ENCODE measurements around the gene MYCL.
A peak's percentile ranks its signal among the peaks of the same experiment; 100 is the strongest.

MYCL gene

GRCh38 chr1:39936724-39937491 is 35.2 kb upstream of the MYCL start:
- DNase-seq (ENCODE audit: insufficient read length, low spot score) = no peak
- TF ChIP-seq TAF1 (IDR thresholded peaks at IDR 0.05; ENCODE audit: low read depth, low read length) (no peak), PAX5 (IDR thresholded peaks at IDR 0.05; ENCODE audit: insufficient read depth, low read length, severe bottlenecking) (no peak), POLR2AphosphoS5 (IDR thresholded peaks at IDR 0.05; ENCODE audit: low read depth, low read length) (no peak), SPI1 (IDR thresholded peaks at IDR 0.05; ENCODE audit: low read depth, low read length) (no peak), POLR2A (IDR thresholded peaks at IDR 0.05; ENCODE audit: low read depth, low read length) (no peak), POU2F2 (IDR thresholded peaks at IDR 0.05; ENCODE audit: low read depth, low read length) (no peak)
- FAIRE-seq = peak; percentile 26

GRCh38 chr1:39933956-39934941 is 32.5 kb upstream of the MYCL start:
- TF ChIP-seq POU2F2 (IDR thresholded peaks at IDR 0.05; ENCODE audit: low read depth, low read length) (no peak), PAX5 (IDR thresholded peaks at IDR 0.05; ENCODE audit: insufficient read depth, low read length, severe bottlenecking) (no peak), SPI1 (IDR thresholded peaks at IDR 0.05; ENCODE audit: low read depth, low read length) (no peak), TAF1 (IDR thresholded peaks at IDR 0.05; ENCODE audit: low read depth, low read length) (no peak), POLR2AphosphoS5 (IDR thresholded peaks at IDR 0.05; ENCODE audit: low read depth, low read length) (no peak), POLR2A (IDR thresholded peaks at IDR 0.05; ENCODE audit: low read depth, low read length) (no peak)
- DNase-seq (ENCODE audit: insufficient read length, low spot score) (no peak), FAIRE-seq (no peak)

- FAIRE-seq (no peak), DNase-seq (ENCODE audit: insufficient read length, low spot score) (no peak)
- TF ChIP-seq PAX5 (IDR thresholded peaks at IDR 0.05; ENCODE audit: insufficient read depth, low read length, severe bottlenecking) = no peak
- no peak for TF ChIP-seq SPI1 (IDR thresholded peaks at IDR 0.05; ENCODE audit: low read depth, low read length)
- TF ChIP-seq POU2F2 (IDR thresholded peaks at IDR 0.05; ENCODE audit: low read depth, low read length) = no peak
- no peak for TF ChIP-seq TAF1 (IDR thresholded peaks at IDR 0.05; ENCODE audit: low read depth, low read length)
- no peak for TF ChIP-seq POLR2AphosphoS5 (IDR thresholded peaks at IDR 0.05; ENCODE audit: low read depth, low read length)
- TF ChIP-seq POLR2A (IDR thresholded peaks at IDR 0.05; ENCODE audit: low read depth, low read length) = no peak
Observed at GRCh38 chr1:39928809-39929587, 27.3 kb upstream of the MYCL start.

GRCh38 chr1:39927538-39927937 is 25.8 kb upstream of the MYCL start:
- FAIRE-seq (no peak), DNase-seq (ENCODE audit: insufficient read length, low spot score) (no peak)
- TF ChIP-seq PAX5 (IDR thresholded peaks at IDR 0.05; ENCODE audit: insufficient read depth, low read length, severe bottlenecking) (no peak), POLR2AphosphoS5 (IDR thresholded peaks at IDR 0.05; ENCODE audit: low read depth, low read length) (no peak), POU2F2 (IDR thresholded peaks at IDR 0.05; ENCODE audit: low read depth, low read length) (no peak), POLR2A (IDR thresholded peaks at IDR 0.05; ENCODE audit: low read depth, low read length) (no peak), SPI1 (IDR thresholded peaks at IDR 0.05; ENCODE audit: low read depth, low read length) (no peak), TAF1 (IDR thresholded peaks at IDR 0.05; ENCODE audit: low read depth, low read length) (no peak)

- TF ChIP-seq POU2F2 (IDR thresholded peaks at IDR 0.05; ENCODE audit: low read depth, low read length) (no peak), POLR2A (IDR thresholded peaks at IDR 0.05; ENCODE audit: low read depth, low read length) (no peak), PAX5 (IDR thresholded peaks at IDR 0.05; ENCODE audit: insufficient read depth, low read length, severe bottlenecking) (no peak), TAF1 (IDR thresholded peaks at IDR 0.05; ENCODE audit: low read depth, low read length) (no peak), SPI1 (IDR thresholded peaks at IDR 0.05; ENCODE audit: low read depth, low read length) (no peak), POLR2AphosphoS5 (IDR thresholded peaks at IDR 0.05; ENCODE audit: low read depth, low read length) (no peak)
- FAIRE-seq (no peak), DNase-seq (ENCODE audit: insufficient read length, low spot score) (no peak)
Observed at GRCh38 chr1:39926820-39927219, 25.1 kb upstream of the MYCL start.

GRCh38 chr1:39926343-39926793 is 24.7 kb upstream of the MYCL start:
- FAIRE-seq (peak; percentile 58), DNase-seq (ENCODE audit: insufficient read length, low spot score) (no peak)
- TF ChIP-seq POLR2AphosphoS5 (IDR thresholded peaks at IDR 0.05; ENCODE audit: low read depth, low read length) = no peak
- TF ChIP-seq SPI1 (IDR thresholded peaks at IDR 0.05; ENCODE audit: low read depth, low read length) = no peak
- no peak for TF ChIP-seq TAF1 (IDR thresholded peaks at IDR 0.05; ENCODE audit: low read depth, low read length)
- no peak for TF ChIP-seq PAX5 (IDR thresholded peaks at IDR 0.05; ENCODE audit: insufficient read depth, low read length, severe bottlenecking)
- no peak for TF ChIP-seq POU2F2 (IDR thresholded peaks at IDR 0.05; ENCODE audit: low read depth, low read length)
- TF ChIP-seq POLR2A (IDR thresholded peaks at IDR 0.05; ENCODE audit: low read depth, low read length) = no peak

- no peak for FAIRE-seq
- TF ChIP-seq TAF1 (IDR thresholded peaks at IDR 0.05; ENCODE audit: low read depth, low read length) (no peak), POLR2A (IDR thresholded peaks at IDR 0.05; ENCODE audit: low read depth, low read length) (no peak), PAX5 (IDR thresholded peaks at IDR 0.05; ENCODE audit: insufficient read depth, low read length, severe bottlenecking) (no peak), POLR2AphosphoS5 (IDR thresholded peaks at IDR 0.05; ENCODE audit: low read depth, low read length) (no peak), POU2F2 (IDR thresholded peaks at IDR 0.05; ENCODE audit: low read depth, low read length) (no peak), SPI1 (IDR thresholded peaks at IDR 0.05; ENCODE audit: low read depth, low read length) (no peak)
Observed at GRCh38 chr1:39925721-39926342, 24.1 kb upstream of the MYCL start.

GRCh38 chr1:39922251-39922688 is 20.6 kb upstream of the MYCL start:
- TF ChIP-seq POU2F2 (IDR thresholded peaks at IDR 0.05; ENCODE audit: low read depth, low read length) = no peak
- no peak for TF ChIP-seq POLR2A (IDR thresholded peaks at IDR 0.05; ENCODE audit: low read depth, low read length)
- no peak for TF ChIP-seq PAX5 (IDR thresholded peaks at IDR 0.05; ENCODE audit: insufficient read depth, low read length, severe bottlenecking)
- no peak for TF ChIP-seq TAF1 (IDR thresholded peaks at IDR 0.05; ENCODE audit: low read depth, low read length)
- no peak for TF ChIP-seq POLR2AphosphoS5 (IDR thresholded peaks at IDR 0.05; ENCODE audit: low read depth, low read length)
- no peak for TF ChIP-seq SPI1 (IDR thresholded peaks at IDR 0.05; ENCODE audit: low read depth, low read length)
- no peak for DNase-seq (ENCODE audit: insufficient read length, low spot score)
- no peak for FAIRE-seq

More at GRCh38 chr1:39925721-39926342, 24.1 kb upstream of the MYCL start:
- DNase-seq (ENCODE audit: insufficient read length, low spot score) = no peak
